Choroid plexus epithelial cell (primary cell): Measurements from ENCODE around the gene VRTN.

ENCODE experiments used
- DNase-seq: peaks from one replicate; pipeline ENCODE4 v3.0.0-alpha.2; 2010; ENCODE audit warnings: low read depth
- H3K4me3 ChIP-seq: 2 replicates; pipeline ENCODE4 v1.5.1; 2011; ENCODE audit warnings: low read depth, mild to moderate bottlenecking, control low read depth, low read length, moderate library complexity
- TF ChIP-seq, protein P1 (sequence below): conservative IDR thresholded peaks from 2 replicates; pipeline ENCODE4 v1.5.1; 2011; ENCODE audit warnings: low read depth, mild to moderate bottlenecking, control low read depth, inconsistent platforms, low read length, moderate library complexity

Gene VRTN, protein sequence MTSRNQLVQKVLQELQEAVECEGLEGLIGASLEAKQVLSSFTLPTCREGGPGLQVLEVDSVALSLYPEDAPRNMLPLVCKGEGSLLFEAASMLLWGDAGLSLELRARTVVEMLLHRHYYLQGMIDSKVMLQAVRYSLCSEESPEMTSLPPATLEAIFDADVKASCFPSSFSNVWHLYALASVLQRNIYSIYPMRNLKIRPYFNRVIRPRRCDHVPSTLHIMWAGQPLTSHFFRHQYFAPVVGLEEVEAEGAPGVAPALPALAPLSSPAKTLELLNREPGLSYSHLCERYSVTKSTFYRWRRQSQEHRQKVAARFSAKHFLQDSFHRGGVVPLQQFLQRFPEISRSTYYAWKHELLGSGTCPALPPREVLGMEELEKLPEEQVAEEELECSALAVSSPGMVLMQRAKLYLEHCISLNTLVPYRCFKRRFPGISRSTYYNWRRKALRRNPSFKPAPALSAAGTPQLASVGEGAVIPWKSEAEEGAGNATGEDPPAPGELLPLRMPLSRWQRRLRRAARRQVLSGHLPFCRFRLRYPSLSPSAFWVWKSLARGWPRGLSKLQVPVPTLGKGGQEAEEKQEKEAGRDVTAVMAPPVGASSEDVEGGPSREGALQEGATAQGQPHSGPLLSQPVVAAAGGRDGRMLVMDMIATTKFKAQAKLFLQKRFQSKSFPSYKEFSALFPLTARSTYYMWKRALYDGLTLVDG

DNA sequence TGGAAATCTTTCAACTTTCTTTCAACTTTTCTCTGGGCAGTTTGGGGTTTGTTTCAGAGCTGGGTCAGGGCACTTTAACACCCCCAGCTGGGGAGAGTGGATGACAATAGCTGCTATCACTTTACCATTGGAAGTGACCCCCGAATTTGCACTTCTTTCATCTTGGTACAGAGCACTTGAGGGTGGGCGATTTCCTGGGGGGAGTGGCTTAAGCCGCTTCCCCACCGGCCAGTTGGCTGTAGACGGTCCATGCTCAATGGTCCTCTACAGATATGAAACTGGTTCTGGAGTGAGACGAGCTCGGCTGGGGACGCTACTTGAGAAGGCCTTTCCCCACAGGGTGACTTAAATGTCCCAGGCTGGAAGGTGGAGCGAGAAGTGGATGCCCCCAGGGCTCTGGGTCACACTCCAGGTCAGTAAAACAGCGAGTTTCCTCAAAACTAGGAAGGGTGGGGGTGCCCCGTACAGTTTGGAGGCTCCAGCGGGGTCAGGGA is at the start of gene VRTN:
TSS of gene VRTN (plus strand) at position 231 of the 494 bp plus-strand sequence. CDS start 8,313 bp downstream, outside the sequence.
- TF ChIP-seq, protein P1, sequence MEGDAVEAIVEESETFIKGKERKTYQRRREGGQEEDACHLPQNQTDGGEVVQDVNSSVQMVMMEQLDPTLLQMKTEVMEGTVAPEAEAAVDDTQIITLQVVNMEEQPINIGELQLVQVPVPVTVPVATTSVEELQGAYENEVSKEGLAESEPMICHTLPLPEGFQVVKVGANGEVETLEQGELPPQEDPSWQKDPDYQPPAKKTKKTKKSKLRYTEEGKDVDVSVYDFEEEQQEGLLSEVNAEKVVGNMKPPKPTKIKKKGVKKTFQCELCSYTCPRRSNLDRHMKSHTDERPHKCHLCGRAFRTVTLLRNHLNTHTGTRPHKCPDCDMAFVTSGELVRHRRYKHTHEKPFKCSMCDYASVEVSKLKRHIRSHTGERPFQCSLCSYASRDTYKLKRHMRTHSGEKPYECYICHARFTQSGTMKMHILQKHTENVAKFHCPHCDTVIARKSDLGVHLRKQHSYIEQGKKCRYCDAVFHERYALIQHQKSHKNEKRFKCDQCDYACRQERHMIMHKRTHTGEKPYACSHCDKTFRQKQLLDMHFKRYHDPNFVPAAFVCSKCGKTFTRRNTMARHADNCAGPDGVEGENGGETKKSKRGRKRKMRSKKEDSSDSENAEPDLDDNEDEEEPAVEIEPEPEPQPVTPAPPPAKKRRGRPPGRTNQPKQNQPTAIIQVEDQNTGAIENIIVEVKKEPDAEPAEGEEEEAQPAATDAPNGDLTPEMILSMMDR: no peak
- no peak for DNase-seq
- no peak within 1 kb of the TSS for H3K4me3 ChIP-seq

DNA sequence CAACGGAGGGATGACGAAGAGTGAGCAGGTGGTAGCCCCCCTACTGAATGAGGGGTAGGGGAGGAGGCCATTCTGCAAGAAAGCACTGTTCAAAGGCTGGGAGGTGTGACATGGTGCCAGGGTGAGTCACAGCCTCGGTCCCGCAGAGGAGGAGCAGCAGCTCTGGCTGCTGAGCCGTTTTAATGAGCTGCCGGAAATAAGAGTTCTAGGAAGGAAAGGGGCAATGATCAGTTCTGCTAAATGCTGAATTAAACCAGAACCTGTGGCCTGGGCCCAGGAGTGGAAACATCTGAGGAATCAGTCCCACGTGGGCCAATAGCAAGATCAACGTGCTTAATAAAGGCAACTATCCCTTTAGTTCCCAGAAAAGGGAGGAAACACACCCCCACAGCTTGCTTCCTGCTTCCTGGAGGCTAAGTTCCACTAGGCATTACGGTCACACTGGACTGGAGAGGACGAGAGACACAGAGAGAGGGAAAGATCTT is 49.2 kb upstream of the VRTN start:
- no peak for DNase-seq
- TF ChIP-seq, protein P1: no peak
- H3K4me3 ChIP-seq: no peak overlapping the region

DNA sequence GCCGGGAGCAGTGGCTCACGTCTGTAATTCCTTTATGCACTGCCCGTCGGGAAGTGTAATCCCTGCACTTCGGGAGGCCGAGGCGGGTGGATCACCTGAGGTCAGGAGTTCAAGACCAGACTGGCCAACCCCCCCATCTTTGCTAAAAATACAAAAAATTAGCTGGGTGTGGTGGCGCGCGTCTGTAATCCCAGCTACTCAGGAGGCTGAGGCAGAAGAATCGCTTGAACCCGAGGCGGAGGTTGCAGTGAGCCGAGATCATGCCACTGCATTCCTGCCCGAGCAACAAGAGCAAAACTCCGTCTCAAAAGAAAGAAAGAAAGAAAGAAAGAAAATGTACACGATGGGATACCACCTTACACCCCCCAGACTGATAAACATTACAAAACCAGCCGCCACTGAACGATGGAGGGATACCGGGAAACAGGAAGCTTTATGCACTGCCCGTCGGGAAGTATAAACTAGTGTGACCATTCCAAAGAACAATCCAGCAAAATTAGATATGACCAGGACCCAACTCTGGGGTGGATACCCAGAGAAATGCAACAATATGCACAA is 46.6 kb upstream of the VRTN start:
- TF ChIP-seq, protein P1: no peak

DNA sequence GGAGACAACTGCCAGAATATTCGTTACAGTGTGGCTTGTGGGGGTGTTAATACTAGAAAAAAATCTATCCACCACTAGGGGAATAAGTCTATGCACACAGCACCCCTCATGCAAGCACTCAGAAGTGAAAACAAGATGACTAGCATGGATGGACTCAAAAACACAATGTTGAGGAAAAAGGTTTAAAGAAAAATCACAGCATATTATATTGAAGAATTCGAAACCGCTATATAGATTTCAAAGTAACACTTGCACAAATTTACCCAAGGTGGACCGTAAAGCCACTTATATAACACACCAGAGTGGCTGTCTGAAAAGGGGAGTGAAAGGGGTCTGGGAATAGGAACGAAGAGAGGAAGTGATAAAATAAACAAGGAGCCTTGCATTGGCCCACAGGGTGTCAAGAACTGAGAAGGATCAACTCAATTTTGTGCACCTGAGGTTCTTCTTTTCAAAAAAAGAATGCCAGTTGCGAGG is 46.1 kb upstream of the VRTN start:
- peak; percentile 77 for DNase-seq
- peak overlapping the region; percentile 97 for H3K4me3 ChIP-seq
- TF ChIP-seq, protein P1: peak; percentile 62

More for the DNA sequence above, 46.6 kb upstream of the VRTN start:
- H3K4me3 ChIP-seq: peak overlapping the region; percentile 97
- DNase-seq: no peak

DNA sequence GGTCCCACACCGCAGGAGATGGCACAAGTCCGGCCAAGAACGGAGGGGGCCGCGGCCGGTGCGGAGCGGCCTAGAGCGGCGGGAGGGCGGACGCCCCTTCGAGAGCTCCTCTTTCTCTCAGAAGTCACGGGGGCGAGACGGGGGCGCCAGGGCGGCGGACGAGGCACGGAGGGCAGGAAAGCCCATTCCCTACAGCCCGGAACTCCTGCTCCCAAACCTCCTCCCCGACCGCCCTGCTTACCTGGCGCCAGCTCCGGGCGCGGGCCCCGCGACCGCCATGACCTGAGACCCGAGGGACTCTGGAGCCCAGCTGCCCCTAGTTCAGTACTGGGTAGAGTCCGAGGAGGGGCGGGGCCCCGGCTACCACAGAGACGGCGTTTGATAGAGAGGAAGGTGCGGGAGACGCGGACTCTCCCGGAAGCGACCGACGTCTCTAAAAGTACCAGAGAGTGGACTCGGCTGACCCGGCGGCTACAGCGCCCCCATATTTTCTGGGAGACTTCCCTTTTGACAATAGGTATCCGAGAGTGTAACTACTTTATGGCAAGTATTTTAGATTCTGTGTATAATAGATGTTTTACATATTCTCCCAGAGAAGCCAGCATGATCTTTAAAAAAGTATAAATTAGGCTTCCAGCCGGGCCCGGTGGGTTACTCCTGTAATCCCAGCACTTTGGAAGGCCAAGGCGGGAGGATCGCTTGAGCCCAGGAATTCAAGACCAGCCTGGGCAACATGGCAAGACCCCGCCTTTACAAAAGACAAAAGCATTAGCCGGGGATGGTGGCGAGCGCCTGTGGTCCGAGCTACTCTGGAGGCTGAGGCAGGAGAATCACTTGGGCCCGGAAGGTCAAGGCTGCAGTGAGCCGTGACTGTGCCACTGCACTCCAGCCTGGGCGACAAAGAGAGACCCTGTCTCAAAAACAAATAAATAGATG is 45.4 kb upstream of the VRTN start, which contains the start of gene ABCD4:
TSS of gene ABCD4 (minus strand) at position 301 of the 936 bp plus-strand sequence. CDS start at position 279, 22 bp downstream.
- TF ChIP-seq, protein P1: peak; percentile 55
- peak; percentile 93 for DNase-seq
- peak within 1 kb of the TSS; percentile 97 for H3K4me3 ChIP-seq

DNA sequence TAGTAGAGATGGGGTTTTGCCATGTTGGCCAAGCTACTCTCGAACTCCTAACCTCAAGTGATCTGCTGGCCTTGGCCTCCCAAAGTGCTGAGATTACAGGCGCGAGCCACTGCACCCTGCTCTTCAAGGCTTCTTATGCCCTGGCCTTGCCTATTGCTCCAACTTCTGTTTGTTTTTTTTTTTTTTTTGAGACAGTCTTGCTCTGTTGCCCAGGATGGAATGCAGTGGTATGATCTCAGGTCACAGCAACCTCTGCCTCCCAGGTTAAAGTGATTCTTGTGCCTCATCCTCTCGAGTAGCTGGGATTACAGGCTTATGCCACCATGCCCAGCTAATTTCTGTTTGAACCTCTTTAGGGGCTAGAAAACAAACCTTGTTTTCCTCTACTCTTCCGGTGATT is 39.6 kb upstream of the VRTN start:
- TF ChIP-seq, protein P1: no peak
- DNase-seq: no peak
- H3K4me3 ChIP-seq: no peak overlapping the region
